ENCODE measurements around the gene GPR132. TPM values are rescaled to one million over a fixed set of nuclear protein-coding genes. Genes with fewer than 3 reads are reported as not detected.
"Not testable (repeated sequence)": the region's sequence is repeated elsewhere in the genome, so short reads cannot be mapped to it uniquely, and the experiment has no call there.

GPR132 gene
- total RNA-seq, 1 donor from 2014 or later: 0.40 TPM

DNA sequence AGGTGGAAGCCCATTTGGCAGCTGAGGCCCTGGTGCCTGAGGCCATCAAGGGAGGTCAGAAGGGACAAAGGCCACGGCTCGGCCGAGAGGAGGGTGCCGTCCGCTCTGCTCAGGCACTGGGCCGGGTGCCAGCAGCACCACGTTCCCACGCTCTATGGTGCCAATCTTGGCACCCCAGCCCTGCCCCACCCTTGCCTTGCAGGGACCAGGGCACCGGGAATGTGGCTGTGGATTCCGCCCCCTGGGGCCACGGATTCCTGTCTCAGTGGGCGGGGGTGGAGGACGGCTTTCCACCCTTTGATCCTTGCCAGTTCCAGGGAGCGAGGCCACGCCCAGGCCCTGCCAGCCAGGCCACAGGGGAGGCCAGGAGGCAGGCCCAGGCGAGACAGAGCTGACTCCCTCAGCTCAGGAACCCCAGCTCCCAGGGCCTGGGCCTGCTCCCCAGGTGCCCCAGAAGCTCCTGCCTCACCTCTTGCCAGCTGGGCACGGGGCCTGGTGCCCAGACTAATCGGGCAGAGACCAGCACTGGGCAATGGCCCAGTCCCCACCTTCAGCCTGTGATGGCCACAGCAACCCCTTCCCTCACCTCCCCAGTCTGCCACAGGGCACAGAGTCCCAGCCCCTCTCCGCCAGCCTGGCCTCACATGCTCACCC, 26.4 kb upstream of the GPR132 start:
- DNase-seq (ENCODE audit: low spot score): peak; percentile 97
- peak; percentile 79 for ATAC-seq

DNA sequence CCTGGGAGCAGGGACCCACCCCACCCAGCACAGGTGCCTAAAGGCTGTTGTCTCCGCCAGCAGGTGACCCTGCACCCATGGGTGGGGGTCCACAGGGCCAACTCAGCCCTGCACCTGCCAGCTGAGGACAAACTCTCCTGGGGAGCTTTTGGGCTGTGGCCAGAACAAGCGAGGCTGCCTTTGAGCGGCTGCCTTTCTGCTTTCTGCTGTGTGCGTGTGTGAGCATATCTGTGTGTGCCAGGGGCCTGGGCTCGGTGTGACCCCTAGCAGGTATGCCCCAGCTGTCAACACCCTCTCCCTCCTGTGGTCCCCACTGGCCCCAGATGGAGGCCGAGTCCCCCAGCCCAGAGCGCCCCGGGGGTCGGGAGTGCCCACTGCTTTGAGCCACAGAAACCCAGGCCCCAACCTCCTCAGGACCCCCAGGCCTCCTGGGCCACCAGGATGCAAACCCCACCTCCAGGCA, 25.9 kb upstream of the GPR132 start:
- ATAC-seq (peak; percentile 0), DNase-seq (ENCODE audit: low spot score) (no peak)

DNA sequence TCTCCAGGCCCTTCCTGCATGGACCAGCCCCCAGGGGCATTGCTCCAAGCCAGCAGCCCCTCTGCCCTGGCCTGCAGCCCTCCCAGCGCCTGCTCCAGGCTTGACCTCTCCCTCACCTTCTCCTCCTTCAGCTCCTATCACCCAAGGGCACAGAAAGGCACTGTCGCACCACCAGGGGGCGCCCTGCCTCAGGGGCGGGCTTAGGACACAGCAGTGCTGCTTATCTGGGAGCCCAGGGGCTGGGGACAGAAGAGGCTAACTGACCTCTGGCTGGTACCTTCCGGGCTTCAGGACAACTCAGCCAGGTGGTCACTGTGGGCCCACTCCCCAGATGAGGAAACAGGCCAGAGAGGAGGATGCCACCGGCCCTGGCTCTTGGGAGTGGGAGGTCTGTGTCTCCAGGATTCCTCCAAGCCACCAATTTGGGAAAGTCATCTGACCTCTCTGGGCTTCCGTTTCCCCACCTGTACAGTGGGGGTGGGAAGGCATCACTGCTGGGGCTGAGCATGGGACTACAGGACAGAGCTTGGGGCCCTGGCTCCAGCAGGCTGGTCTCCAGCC, 25.3 kb upstream of the GPR132 start:
- DNase-seq (ENCODE audit: low spot score) (peak; percentile 82), ATAC-seq (peak; percentile 62)

DNA sequence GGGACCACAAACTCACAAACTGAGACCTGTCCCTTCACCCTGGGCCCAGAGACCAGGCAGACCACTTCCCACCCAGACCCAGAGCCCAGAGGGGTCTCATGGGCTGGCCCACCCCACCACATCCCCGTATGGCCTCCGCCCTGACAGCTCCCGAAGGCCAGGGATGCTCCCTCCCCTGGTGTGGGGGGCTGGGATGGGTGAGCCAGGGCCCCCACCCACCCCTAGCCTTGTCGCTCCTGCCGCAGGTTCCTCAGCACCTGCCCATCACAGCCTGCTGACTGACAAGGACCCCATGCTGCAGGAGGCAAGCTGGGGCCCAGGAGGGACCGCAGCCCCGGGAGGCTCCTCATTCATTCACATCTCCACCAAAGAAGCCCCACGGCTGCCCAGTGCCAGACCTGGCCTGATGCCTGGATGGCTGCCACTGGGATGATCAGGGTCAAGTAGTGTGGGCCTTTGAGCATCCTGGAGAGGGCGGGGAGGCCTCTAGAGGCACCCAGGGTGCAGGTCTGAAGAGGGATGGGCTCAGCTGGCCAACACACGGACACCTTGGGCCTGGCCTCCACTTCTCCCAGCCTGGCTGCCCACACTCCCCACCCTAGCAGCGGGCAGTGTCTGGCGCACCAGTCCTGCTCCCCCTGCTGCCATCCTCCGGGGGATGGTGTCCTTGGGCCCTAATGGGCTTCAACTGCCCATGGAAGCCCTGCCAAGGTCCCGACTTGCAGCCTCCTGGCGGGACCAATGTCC, 24.7 kb upstream of the GPR132 start:
- ATAC-seq (no peak), DNase-seq (ENCODE audit: low spot score) (no peak)

DNA sequence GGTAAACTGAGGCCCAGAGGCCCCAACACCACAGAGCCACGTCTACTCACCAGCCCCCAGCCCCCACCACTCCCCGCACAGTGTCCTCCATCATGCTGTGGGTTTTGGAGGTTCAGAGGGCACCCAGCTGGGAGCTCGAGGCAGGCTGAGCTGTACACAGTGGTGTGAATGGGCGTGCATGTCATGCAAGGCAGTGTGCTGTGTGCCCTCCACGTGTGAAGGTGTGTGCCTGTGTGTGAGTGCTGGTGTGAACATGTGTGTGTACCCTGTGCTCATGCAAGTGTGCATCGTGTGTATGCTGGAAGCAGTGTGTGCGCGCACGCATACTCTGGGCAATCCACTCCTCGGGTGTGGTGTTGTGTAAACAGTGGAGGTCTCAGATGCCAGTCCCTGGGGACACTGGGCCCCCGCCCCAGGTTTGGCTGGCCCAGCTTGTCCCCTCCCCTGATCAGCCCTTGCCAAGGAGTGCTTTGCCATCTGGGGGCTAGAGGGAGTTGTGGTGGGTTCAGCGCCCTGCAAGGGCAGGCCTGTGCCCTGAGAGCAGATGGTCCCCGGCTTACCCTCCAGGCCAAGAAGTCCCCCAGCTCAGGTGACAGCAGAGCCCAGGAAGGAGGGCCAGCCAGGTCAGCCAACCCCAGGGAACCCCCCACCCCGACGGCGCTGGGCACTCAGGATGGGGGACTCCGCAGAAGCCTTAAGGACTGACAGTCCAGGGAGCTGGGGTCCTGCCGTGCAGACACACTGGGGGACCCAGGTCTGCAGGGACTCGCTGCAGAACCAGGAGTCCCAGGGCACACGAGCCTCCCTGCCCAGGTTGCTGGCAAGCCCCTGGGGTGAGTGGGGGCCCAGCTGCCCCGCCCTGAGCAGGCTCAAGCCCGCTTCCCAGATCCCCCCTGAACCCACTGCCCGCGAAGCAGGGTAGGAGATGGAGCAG, 23.8 kb upstream of the GPR132 start:
- ATAC-seq (no peak), DNase-seq (ENCODE audit: low spot score) (peak; percentile 44)

DNA sequence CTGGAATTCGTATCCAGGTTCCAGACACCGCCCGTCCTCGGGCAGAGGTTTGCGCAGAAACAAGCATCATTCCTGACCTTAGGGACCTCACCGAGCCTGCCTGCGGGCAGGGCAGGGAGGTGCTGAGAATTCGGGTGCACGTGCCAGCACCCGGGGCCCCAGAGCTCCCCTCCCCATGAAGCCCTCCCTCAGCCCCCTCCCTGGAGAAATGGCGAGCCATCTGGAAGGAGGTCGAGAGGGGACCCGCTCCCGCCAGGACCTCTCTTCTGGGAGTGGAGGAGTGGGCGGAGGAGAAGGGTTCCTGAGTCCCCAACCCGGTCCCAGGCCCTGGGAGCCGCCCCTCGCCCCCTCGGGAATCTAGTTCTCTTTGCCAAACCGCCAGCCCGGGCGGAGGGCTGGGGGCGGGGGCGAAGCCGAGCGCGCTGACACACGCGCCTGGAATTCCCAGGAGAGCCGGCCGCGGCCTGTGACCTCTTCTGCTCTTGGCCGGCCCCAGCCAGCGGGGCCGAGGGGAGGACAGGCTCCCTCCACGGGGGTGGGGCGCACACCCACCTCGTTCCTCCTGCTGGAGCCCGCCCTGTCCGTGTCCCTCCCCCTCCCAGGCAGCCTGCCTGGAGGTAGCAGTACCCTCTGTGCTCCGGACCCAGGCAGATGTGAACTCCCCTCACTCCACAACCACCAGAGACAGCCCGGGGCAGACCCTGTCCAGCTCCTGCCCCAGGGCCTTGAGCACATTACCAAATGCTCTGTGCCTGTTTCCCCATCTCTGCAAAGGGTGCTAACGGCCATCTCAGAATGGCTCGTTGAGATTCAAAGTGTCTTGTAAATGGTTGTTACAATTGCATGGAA, 23.0 kb upstream of the GPR132 start:
- DNase-seq (ENCODE audit: low spot score) (peak; percentile 46), ATAC-seq (no peak)

DNA sequence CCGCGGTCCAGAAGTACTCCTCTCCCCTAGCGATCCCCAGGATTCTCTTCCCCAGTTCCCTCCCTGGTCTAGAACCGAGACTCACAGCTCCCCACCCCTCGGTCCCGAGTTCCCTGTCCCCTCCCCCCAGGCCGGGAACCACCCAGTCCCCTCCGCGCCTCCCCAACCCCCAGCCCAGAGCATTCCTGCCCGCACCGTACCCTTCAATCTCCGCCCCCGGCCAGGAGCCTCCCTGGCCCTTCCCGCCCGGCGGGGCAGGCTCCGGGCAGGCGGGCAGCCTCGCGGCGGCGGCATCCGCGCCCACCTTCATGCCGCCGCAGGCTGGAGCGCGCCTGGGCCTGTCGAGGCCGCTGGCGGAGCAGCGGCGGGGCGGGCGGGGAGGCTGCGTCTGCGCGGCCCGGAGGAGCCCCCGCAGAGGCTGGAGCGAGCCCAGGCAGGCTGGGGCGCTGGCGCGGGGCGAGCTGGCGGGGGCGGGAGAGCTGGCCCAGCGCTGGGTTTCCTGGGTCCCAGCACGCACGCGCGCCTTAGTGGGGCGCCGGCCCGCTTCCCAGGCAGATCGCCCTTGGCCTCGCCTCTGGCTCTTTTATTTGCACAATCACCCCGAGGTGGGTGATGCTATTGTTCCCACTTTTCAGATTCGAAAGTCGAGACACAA, 22.2 kb upstream of the GPR132 start:
- DNase-seq (ENCODE audit: low spot score) (no peak), ATAC-seq (no peak)

DNA sequence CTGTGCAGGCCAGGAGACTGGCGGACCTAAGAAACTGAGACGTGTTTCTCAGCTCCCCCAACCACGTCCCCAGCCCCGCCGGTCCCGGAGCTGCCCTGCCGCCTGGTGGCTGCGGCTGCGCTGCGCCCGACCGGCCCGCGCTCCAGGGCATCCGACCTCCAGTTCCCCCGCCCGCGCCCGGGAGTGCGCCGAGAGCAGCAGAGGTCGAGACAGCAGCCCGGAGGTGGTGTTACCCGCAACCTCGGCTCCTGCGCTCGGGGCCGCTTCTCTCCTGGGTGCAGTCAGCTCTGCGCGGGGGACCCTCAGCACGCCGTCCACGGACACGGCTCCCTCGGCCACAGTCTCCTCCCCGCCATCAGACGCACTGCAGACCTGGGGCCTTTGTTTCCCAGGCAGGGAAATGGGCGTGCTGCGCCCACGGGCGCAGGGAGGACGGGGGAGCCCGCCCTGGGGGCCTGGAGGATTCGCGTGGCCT, 21.6 kb upstream of the GPR132 start:
- ATAC-seq: peak; percentile 44
- DNase-seq (ENCODE audit: low spot score): peak; percentile 68

DNA sequence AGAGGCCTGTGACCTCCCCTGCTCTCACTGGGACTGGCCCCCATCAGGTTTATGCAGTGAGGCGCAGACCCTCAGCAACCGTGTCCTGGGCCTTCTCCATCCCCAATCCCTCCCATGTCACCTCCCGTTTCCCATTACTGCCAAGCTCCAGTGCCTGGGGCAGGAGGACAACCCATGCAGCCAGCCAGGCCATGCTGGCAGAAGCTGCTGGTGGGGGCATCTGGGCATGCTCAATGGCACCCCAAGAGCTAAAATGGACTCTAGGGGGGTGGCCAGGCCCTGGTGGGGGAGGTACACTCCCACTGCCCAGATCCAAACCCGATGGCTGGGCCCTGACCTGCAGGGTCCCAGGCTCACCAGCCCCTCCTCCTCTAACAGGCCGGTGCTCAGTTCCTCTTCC, 20.5 kb upstream of the GPR132 start:
- no peak for DNase-seq (ENCODE audit: low spot score)

DNA sequence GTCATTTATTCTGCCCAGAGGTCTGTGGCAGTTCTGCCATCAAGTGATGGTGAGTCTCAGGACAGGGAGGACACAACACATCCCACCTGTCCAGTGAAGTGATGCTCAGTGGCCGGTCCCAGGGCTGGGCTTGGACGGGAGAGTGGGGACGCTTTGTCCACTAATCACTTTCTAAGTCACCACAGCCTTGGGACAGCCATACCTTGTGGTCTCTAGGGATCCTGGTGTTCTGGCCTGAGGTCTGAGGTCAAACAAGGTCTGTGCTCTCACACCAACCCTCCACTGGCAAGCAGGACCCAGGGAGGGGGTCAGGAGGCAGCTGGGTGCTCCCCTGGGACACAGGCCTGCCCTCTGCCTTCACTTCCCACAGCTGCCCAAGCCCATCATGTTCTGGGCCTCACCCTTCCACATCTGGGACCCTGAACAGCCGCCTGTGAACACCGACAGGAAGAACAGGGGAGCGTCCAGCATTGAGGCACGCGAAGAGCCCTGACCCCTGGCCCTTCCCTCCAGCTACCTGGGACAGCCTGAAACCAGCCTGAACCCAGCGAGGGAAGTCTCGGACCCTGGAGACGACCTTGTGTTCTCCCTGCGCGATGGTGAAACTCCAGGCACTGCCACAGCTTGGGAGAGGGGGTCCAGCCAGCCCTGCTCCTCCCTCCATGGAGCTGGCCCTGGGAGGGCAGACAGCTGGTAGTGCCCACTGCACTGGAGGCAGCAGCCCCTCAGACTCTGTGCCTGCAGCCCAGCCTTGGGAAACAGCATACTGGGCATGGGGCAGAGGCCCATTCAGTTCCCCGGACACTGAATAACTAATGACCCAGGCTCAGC, 19.7 kb upstream of the GPR132 start:
- DNase-seq (ENCODE audit: low spot score) (no peak), ATAC-seq (no peak)

More for the DNA sequence above, 20.5 kb upstream of the GPR132 start:
- ATAC-seq: no peak

DNA sequence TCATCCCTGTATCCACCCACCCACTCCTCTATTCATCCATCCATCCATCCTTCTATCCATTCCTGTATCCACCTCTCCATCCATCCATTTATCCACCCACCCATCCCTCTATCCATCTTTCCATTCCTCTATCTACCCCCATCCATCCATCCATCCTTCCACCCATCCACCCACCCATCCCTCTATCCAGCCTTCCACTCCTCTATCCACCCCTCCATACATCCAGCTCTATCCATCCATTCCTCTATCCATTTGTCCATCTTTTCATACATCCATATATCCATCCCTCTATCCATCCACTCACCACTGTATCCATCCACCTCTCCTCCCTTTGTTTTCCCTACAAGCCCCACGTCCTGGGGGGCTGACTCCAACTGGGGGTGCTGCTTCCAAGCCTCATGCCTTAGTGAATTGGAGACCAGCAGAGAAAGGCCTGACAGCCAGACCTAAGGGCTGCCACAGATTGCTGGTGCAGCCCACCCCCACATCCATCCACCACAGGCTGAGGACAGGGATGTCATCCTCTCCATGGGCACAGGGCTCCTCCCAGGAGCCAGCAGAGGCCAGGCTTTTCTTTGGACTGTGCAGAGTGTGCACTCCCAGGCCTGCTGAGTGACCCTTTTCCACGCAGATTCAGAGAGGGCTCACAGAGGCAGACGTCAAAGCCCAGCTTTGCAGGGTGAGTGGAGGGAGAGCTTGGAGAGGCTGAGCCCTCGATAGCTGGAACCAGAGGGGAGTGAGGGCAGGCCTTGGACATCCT, 18.9 kb upstream of the GPR132 start:
- ATAC-seq (no peak), DNase-seq (ENCODE audit: low spot score) (no peak)

DNA sequence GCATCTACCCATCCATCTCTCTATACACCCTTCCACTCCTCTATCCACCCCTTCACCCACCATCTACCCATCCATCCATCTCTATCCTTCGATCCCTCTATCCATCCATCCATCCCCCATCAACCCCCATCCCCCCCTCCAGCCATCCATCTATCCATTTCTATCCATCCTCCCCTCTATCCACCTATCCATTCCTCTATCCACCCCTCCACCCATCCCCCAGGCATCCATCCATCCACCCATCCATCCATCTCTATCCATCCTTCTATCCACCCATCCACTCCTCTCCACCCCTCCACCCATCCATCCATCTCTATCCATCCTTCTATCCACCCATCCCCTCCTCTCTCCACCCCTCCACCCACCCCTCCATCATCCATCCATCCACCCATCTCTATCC, 17.5 kb upstream of the GPR132 start:
- no peak for DNase-seq (ENCODE audit: low spot score)
- no peak for ATAC-seq

DNA sequence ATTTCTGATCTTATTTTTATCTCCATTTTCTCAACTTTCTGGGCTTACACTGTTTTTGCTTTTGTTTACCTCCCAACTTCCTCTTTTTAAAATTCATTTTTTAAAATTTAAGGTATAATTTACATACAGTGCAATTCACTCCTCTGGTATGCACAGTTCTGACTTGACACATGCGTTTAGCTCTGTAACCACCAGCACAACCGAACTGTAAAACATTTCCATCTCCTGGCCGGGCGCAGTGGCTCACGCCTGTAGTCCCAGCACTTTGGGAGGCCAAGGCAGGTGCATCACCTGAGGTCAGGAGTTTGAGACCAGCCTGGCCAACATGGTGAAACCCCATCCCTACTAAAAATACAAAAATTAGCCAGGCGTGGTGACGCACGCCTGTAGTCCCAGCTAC, 16.2 kb upstream of the GPR132 start:
- not testable (repeated sequence) for ATAC-seq; DNase-seq (ENCODE audit: low spot score)

DNA sequence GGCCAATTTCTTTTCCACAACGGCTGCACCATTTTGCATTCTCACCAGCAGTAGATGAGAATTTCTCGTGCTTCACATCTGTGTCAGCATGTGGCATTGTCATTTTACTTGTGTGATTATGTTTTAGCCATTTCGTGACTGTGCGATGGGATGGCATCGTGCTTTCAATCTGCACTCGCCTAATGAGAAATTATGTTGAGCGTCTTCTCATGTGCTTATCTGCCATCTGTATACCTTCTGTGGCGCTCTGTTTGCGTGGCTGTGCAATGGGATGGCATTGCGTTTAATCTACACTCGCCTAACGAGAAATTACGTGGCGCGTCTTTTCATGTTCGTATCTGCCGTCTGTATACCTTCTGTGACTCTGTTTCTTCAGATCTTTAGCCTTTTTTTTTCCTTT, 14.9 kb upstream of the GPR132 start:
- no peak for ATAC-seq
- DNase-seq (ENCODE audit: low spot score): no peak

DNA sequence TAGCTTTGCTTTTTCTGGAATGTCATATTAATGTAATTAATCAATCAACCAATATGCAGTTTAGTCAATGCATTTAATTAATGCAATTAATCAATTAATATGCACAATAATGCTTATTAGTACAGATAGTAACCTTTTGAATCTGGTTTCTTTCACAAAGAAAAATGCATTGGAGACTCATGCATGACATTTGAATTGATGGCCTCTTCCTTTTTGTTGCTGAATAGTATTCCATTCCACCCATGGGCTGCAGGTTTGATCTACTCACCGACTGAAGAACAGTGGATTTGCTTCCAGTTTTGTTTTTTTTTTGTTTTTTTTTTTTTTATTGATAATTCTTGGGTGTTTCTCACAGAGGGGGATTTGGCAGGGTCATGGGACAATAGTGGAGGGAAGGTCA, 13.1 kb upstream of the GPR132 start:
- ATAC-seq: no peak
- no peak for DNase-seq (ENCODE audit: low spot score)

DNA sequence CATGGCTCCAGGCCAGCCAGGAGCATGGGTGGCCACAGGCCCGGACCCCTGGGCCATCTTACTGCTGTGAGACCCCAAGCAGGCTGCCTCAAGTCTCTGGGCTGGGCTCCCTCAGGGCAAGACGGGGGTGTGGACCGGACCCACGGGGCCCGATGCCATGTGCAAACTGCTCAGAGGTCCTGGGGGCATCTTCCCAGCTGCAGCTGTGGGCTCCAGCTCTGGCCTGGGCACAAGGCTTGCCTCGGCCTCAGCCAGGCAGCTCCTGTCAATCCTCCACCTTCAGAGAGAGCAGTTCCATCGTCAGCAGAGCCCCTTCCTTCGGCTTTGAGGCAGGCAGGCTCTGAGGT, 12.4 kb upstream of the GPR132 start:
- no peak for DNase-seq (ENCODE audit: low spot score)
- no peak for ATAC-seq

DNA sequence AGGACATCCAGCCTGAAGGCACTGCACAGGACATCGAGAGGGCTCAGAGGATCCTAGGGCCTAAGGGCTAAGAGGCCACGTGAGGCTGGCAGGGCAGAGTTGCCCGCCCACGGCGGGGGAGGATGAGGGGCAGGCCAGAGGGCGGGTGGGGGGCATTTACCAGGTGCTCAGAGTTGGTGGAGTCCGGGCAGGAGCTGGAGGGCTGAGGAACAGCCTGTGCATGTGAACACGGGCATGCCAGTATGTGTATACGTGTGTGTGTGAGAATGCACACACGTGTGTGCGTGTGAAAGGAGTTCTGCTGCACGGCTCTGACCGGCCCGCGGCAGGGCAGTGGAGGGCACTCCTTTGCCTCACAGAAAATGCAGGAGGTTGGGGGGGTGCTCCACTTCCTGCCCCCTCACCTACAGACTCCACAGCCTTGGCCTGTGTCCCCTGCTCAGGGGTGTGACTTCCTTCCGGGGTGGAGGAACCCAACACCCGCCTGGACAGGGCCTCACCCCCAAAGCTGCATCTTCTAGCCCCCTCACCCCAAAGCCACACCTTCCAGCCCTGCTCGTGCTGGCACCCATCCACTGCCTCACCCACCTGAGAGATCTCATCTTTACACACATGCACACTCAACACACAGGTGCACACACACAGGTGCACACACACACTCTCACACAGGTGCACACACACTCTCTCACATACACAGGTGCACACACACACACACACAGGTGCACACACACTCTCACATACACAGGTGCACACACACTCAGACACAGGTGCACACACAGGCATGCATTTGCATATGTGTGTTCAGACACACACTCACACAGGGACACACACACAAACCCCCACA, 11.8 kb upstream of the GPR132 start:
- no peak for DNase-seq (ENCODE audit: low spot score)
- no peak for ATAC-seq
